Ectodermal cell (in vitro differentiated cells): ENCODE data around the gene COMMD1.
"Not testable (repeated sequence)": the region's sequence is repeated elsewhere in the genome, so short reads cannot be mapped to it uniquely, and the experiment has no call there.

ENCODE experiments used
- H3K27ac ChIP-seq: 2 replicates; pipeline ENCODE4 v1.7.0; 2013; ENCODE audit warnings: mild to moderate bottlenecking, low read depth, low read length; ENCODE audit not compliant: insufficient read depth, poor library complexity, severe bottlenecking
- H3K27me3 ChIP-seq: 2 replicates; pipeline ENCODE4 v1.7.0; 2013; ENCODE audit warnings: mild to moderate bottlenecking, low read length; ENCODE audit not compliant: insufficient read depth, control insufficient read depth, poor library complexity, severe bottlenecking
- H3K36me3 ChIP-seq: one replicate; pipeline ENCODE4 v1.7.0; 2013; ENCODE audit warnings: low read length; ENCODE audit not compliant: control insufficient read depth, insufficient read depth
- H3K4me1 ChIP-seq: one replicate; pipeline ENCODE4 v1.7.0; 2013; ENCODE audit warnings: low read length; ENCODE audit not compliant: control insufficient read depth, insufficient read depth
- H3K4me3 ChIP-seq: 2 replicates; pipeline ENCODE4 v1.7.0; 2013; ENCODE audit warnings: low read depth, low read length, control low read depth; ENCODE audit not compliant: insufficient read depth
- H3K9me3 ChIP-seq: 2 replicates; pipeline ENCODE4 v1.7.0; 2013; ENCODE audit warnings: mild to moderate bottlenecking, low read length, moderate library complexity; ENCODE audit not compliant: control insufficient read depth
- WGBS, 2 experiments: methylation state at CpG; one replicate each; pipeline ENCODE4 v1.1.7; 2013; ENCODE audit warnings: missing lambda C conversion rate in 2 of 2; 5-methylcytosine and 5-hydroxymethylcytosine counted together

The COMMD1 gene

GRCh38 chr2:61993422-61994024, 88.0 kb downstream of the COMMD1 start:
- 67 to 70% methylated on average over 3 of the region's 3 CpGs for WGBS, 2 experiments
- Histone ChIP-seq H3K9me3 (no peaks in the 10 kb centered on the region), H3K36me3 (no peaks in the 10 kb centered on the region), H3K4me1 (no peaks in the 10 kb centered on the region), H3K4me3 (no peak overlapping the region), H3K27me3 (no peaks in the 10 kb centered on the region), H3K27ac (no peak overlapping the region)

GRCh38 chr2:61994531-61994930, 89.1 kb downstream of the COMMD1 start:
- Histone ChIP-seq H3K9me3 (no peaks in the 10 kb centered on the region), H3K27me3 (no peaks in the 10 kb centered on the region), H3K4me3 (no peak overlapping the region), H3K36me3 (no peaks in the 10 kb centered on the region), H3K4me1 (no peaks in the 10 kb centered on the region), H3K27ac (no peak overlapping the region)
- 93 to 96% methylated on average over 1 of the region's 1 CpG for WGBS, 2 experiments

- Histone ChIP-seq H3K9me3 (no peaks in the 10 kb centered on the region), H3K4me3 (no peak overlapping the region), H3K27me3 (no peaks in the 10 kb centered on the region), H3K27ac (no peak overlapping the region), H3K36me3 (no peaks in the 10 kb centered on the region), H3K4me1 (no peaks in the 10 kb centered on the region)
- WGBS, 2 experiments: 89 to 94% methylated on average over 4 of the region's 4 CpGs
Observed at GRCh38 chr2:61995065-61995464, 89.6 kb downstream of the COMMD1 start.

GRCh38 chr2:61995515-61995914, 90.0 kb downstream of the COMMD1 start:
- Histone ChIP-seq H3K36me3 (no peaks in the 10 kb centered on the region), H3K4me3 (no peak overlapping the region), H3K27me3 (no peaks in the 10 kb centered on the region), H3K4me1 (no peaks in the 10 kb centered on the region), H3K9me3 (no peaks in the 10 kb centered on the region), H3K27ac (no peak overlapping the region)
- WGBS, 2 experiments: 84 to 91% methylated on average over 2 of the region's 2 CpGs

- Histone ChIP-seq H3K9me3 (no peaks in the 10 kb centered on the region), H3K36me3 (no peaks in the 10 kb centered on the region), H3K27ac (no peak overlapping the region), H3K4me1 (no peaks in the 10 kb centered on the region), H3K4me3 (no peak overlapping the region), H3K27me3 (no peaks in the 10 kb centered on the region)
- 91 to 93% methylated on average over 8 of the region's 8 CpGs for WGBS, 2 experiments
Observed at GRCh38 chr2:61998426-61998825, 93.0 kb downstream of the COMMD1 start.

- H3K27me3 ChIP-seq: no peaks in the 10 kb centered on the region
- no peaks in the 10 kb centered on the region for H3K36me3 ChIP-seq
- no peaks in the 10 kb centered on the region for H3K4me1 ChIP-seq
- 80 to 85% methylated on average over 5 of the region's 5 CpGs for WGBS, 2 experiments
- no peak overlapping the region for H3K27ac ChIP-seq
- H3K9me3 ChIP-seq: no peaks in the 10 kb centered on the region
- H3K4me3 ChIP-seq: no peak overlapping the region
Observed at GRCh38 chr2:62000538-62000937, 95.1 kb downstream of the COMMD1 start.

GRCh38 chr2:62001431-62001830, 96.0 kb downstream of the COMMD1 start:
- H3K9me3 ChIP-seq: no peaks in the 10 kb centered on the region
- no peak overlapping the region for H3K4me3 ChIP-seq
- no peaks in the 10 kb centered on the region for H3K36me3 ChIP-seq
- H3K4me1 ChIP-seq: no peaks in the 10 kb centered on the region
- no peak overlapping the region for H3K27ac ChIP-seq
- H3K27me3 ChIP-seq: no peaks in the 10 kb centered on the region

- WGBS, 2 experiments: 87 to 94% methylated on average over 2 of the region's 5 CpGs
- not testable (repeated sequence) for H3K36me3 ChIP-seq, H3K9me3 ChIP-seq, H3K4me3 ChIP-seq, H3K27ac ChIP-seq, H3K27me3 ChIP-seq, H3K4me1 ChIP-seq
Observed at GRCh38 chr2:62004428-62004827, 99.0 kb downstream of the COMMD1 start.

GRCh38 chr2:62007555-62007954, 102.1 kb downstream of the COMMD1 start:
- WGBS, 2 experiments: 96 to 98% methylated on average over 3 of the region's 3 CpGs
- Histone ChIP-seq H3K27ac (no peak overlapping the region), H3K9me3 (no peaks in the 10 kb centered on the region), H3K27me3 (no peaks in the 10 kb centered on the region), H3K36me3 (no peaks in the 10 kb centered on the region), H3K4me3 (no peak overlapping the region), H3K4me1 (no peaks in the 10 kb centered on the region)

- Histone ChIP-seq H3K27ac (no peak overlapping the region), H3K4me1 (no peaks in the 10 kb centered on the region), H3K36me3 (no peaks in the 10 kb centered on the region), H3K4me3 (no peak overlapping the region), H3K27me3 (no peaks in the 10 kb centered on the region), H3K9me3 (no peaks in the 10 kb centered on the region)
- 89 to 90% methylated on average over 3 of the region's 3 CpGs for WGBS, 2 experiments
Observed at GRCh38 chr2:62010632-62011256, 105.3 kb downstream of the COMMD1 start.

- Histone ChIP-seq H3K4me3 (no peak overlapping the region), H3K9me3 (no peaks in the 10 kb centered on the region), H3K4me1 (no peaks in the 10 kb centered on the region), H3K36me3 (no peaks in the 10 kb centered on the region), H3K27ac (no peak overlapping the region), H3K27me3 (no peaks in the 10 kb centered on the region)
Observed at GRCh38 chr2:62013641-62014040, 108.2 kb downstream of the COMMD1 start.
